Panc1 (cell line): ENCODE results near the gene SMAD7. TPM values are rescaled to one million over a fixed set of nuclear protein-coding genes. Genes with fewer than 3 reads are reported as not detected.

ENCODE experiments used
- ATAC-seq: fragments of 200-7000 bp; cut with Tn5 transposase; 2 replicates; pipeline ENCODE4 v1.9.1; 2020; ENCODE audit warnings: mild to moderate bottlenecking, moderate library complexity
- BruUV-seq: library from RNA; stranded (reverse); fragments of 400-500 nt; replicated peaks from 2 replicates; lab custom pipeline; 2021; lab: Mats Ljungman, UMichigan
- CTCF ChIA-PET: fragments of 300-600 bp; sonication (Branson Sonifier 250); formaldehyde crosslinking; loops from one replicate; lab custom pipeline; 2022; ENCODE audit warnings: antibody characterized with exemption; lab: Charles Lee
- POLR2A ChIA-PET: fragments of 300-600 bp; sonication (Branson Sonifier 250); formaldehyde crosslinking; loops from one replicate; lab custom pipeline; 2022; ENCODE audit warnings: antibody characterized with exemption; lab: Charles Lee
- DNase-seq: peaks from one replicate; pipeline ENCODE4 v3.0.0-alpha.2; 2010; ENCODE audit warnings: low read depth, low spot score
- H3K27ac ChIP-seq: 2 replicates; pipeline ENCODE4 v1.5.1; 2011; ENCODE audit warnings: mild to moderate bottlenecking, low read length, inconsistent platforms
- H3K27me3 ChIP-seq: fragments of 200-500 bp; sonication (Bioruptor generic); 2 replicates; pipeline ENCODE4 v1.6.0; 2014; ENCODE audit warnings: low read length, inconsistent platforms; ENCODE audit not compliant: control insufficient read depth, insufficient read depth
- H3K36me3 ChIP-seq: fragments of 200-500 bp; sonication (Bioruptor generic); 2 replicates; pipeline ENCODE4 v1.5.1; 2014; ENCODE audit warnings: inconsistent platforms, mild to moderate bottlenecking, low read length, moderate library complexity; ENCODE audit not compliant: control insufficient read depth, insufficient read depth
- H3K4me1 ChIP-seq: 2 replicates; pipeline ENCODE4 v1.5.1; 2011; ENCODE audit warnings: inconsistent platforms, mild to moderate bottlenecking, low read length, moderate library complexity; ENCODE audit not compliant: control insufficient read depth, insufficient read depth
- H3K4me3 ChIP-seq, 2 experiments: 2 replicates each; pipeline ENCODE4 v1.5.1; 2011 to 2012; ENCODE audit warnings: low read depth in 2 of 2, low read length in 2 of 2, mild to moderate bottlenecking in 2 of 2, inconsistent platforms in 1 of 2, moderate library complexity in 1 of 2
- H3K9me3 ChIP-seq: fragments of 200-500 bp; sonication (Bioruptor generic); 2 replicates; pipeline ENCODE4 v1.5.1; 2014; ENCODE audit warnings: low read depth, mild to moderate bottlenecking, inconsistent platforms, low read length, moderate library complexity; ENCODE audit not compliant: control insufficient read depth, insufficient read depth
- CTCF ChIP-seq: fragments of 450-650 bp; IDR thresholded peaks from 2 replicates; pipeline ENCODE4 v1.5.1; 2017; ENCODE audit warnings: mild to moderate bottlenecking
- POLR2AphosphoS5 ChIP-seq: IDR thresholded peaks from 2 replicates; pipeline ENCODE4 v1.6.1; 2012; ENCODE audit warnings: mild to moderate bottlenecking, low read depth, low read length, moderate library complexity
- REST ChIP-seq, 2 experiments: IDR thresholded peaks; 2 replicates each; pipeline ENCODE4 v1.6.1; 2011 to 2012; ENCODE audit warnings: low read depth in 2 of 2, control low read depth in 1 of 2, low read length in 1 of 2, mild to moderate bottlenecking in 1 of 2, moderate library complexity in 1 of 2; ENCODE audit not compliant: insufficient read depth in 1 of 2
- SIN3A ChIP-seq: IDR thresholded peaks from 2 replicates; pipeline ENCODE4 v1.6.1; 2012; ENCODE audit warnings: low read depth, mild to moderate bottlenecking, low read length, moderate library complexity, borderline replicate concordance; ENCODE audit not compliant: insufficient read depth
- TCF7L2 ChIP-seq: IDR thresholded peaks from 2 replicates; pipeline ENCODE4 v1.6.1; 2011; ENCODE audit warnings: mild to moderate bottlenecking, low read depth, low read length, inconsistent platforms
- in situ Hi-C: cut with HindIII; loops from 2 replicates; pipeline ENCODE4 v1.10.0; 2016; ENCODE audit warnings: low sequenced_read_pairs, low pct_unique_long_range_greater_than_20kb
- intact Hi-C: fragments of 100-400 bp; cut with micrococcal nuclease; formaldehyde crosslinking; loops from one replicate; pipeline ENCODE4 v1.10.0; 2022; ENCODE audit not compliant: unreplicated experiment
- total RNA-seq: library from RNA; stranded (reverse); gene quantifications from one replicate; pipeline ENCODE4 v1.2.1, GENCODE V29; 2021; ENCODE audit not compliant: unreplicated experiment

The SMAD7 gene
- total RNA-seq, 1 experiment from 2014 or later, result 21.3 TPM

- no peaks in the 10 kb centered on the region for H3K27me3 ChIP-seq
- ATAC-seq (peak; percentile 21; the same call in 1 of the 2 replicates), DNase-seq (no peak)
- H3K9me3 ChIP-seq, result no peaks in the 10 kb centered on the region
- peak overlapping the region; percentile 50 to 55 for H3K4me3 ChIP-seq
- H3K27ac ChIP-seq, result peak overlapping the region; percentile 61
- no peaks in the 10 kb centered on the region; the same call in none of the 2 replicates for H3K4me1 ChIP-seq
- BruUV-seq, result no TSS peak
- POLR2A ChIA-PET, result no interaction called here
- no peaks in the 10 kb centered on the region for H3K36me3 ChIP-seq
- no peak for TF ChIP-seq POLR2AphosphoS5
- no peak for TF ChIP-seq TCF7L2
- no peak for TF ChIP-seq CTCF
- TF ChIP-seq SIN3A, result no peak
- TF ChIP-seq REST (IDR thresholded peaks at IDR 0.05; ENCODE audit: insufficient read depth in 1 of 2, low read depth in 2 of 2, low read length in 1 of 2), result no peak
- intact Hi-C loops, result no loop called here
- in situ Hi-C loops, result no loop called here
- CTCF ChIA-PET, result no interaction called here
These were observed 24.5 kb upstream of the SMAD7 start for GRCh38 chr18:48975120-48975816.

- no peak; the same call in 1 of the 2 replicates for TF ChIP-seq CTCF
- TF ChIP-seq POLR2AphosphoS5, result no peak
- TF ChIP-seq REST (IDR thresholded peaks at IDR 0.05; ENCODE audit: insufficient read depth in 1 of 2, low read depth in 2 of 2, low read length in 1 of 2), result no peak
- no peak for TF ChIP-seq SIN3A
- no peak for TF ChIP-seq TCF7L2
- BruUV-seq, result no TSS peak
- Histone ChIP-seq H3K9me3 (no peaks in the 10 kb centered on the region), H3K27me3 (no peaks in the 10 kb centered on the region), H3K36me3 (no peaks in the 10 kb centered on the region), H3K4me3 (peak overlapping the region; percentile 50 to 55), H3K27ac (peak overlapping the region; percentile 61), H3K4me1 (no peaks in the 10 kb centered on the region; the same call in none of the 2 replicates)
- POLR2A ChIA-PET, result no interaction called here
- ATAC-seq (no peak), DNase-seq (no peak)
- CTCF ChIA-PET, result interaction anchor here (0.5 kb wide), 1 partner anchor 441 kb away, joined by 4 read pairs; no protein-coding TSS in a partner anchor
- intact Hi-C loops (no loop called here), in situ Hi-C loops (no loop called here)
These were observed 23.7 kb upstream of the SMAD7 start for GRCh38 chr18:48974304-48975119.
